ENCODE results near the gene BRIP1.

Gene BRIP1

GRCh38 chr17:61757168-61757567, 106.2 kb downstream of the BRIP1 start:
- DNase-seq (ENCODE audit: low read depth): no peak

- DNase-seq (ENCODE audit: low read depth): no peak
These were observed 106.8 kb downstream of the BRIP1 start for GRCh38 chr17:61756561-61756960.

- no peak for DNase-seq (ENCODE audit: low read depth)
These were observed 107.7 kb downstream of the BRIP1 start for GRCh38 chr17:61755668-61756067.

DNA sequence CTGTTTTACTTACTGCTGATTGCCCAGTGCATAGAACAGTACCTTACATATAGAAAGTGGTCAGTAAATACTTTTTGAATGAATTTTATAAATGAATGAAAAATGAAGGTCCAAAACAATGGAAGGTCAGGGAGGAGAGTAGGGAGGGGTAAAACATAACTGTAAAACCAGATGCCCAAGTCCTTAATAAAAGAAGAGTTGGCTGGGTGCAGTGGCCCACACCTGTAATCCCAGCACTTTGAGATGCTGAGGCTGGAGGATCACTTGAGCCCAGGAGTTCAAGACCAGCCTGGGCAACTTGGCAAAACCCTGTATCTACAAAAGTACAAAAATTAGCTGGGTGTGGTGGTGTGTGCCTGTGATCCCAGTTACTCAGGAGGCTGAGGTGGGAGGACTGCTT, 108.2 kb downstream of the BRIP1 start:
- DNase-seq (ENCODE audit: low read depth): no peak

DNA sequence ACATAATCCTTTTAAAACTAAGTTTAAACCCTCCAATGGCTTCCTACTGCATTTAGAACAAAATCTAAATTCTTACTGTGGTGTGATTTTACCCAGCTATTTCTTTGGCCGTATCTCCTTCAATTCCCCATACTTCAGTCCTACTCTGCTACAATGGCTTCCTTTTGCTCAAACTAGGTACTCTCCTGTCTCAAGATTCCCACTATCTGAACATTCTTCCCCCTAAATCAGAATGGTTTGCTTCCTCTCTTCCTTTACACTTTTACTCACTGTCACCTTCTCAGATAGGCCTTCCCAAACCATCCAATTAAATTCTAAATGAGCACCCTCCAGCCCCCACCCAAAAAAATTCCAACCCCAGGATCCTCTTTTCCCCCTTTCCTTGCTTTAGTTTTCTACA, 109.2 kb downstream of the BRIP1 start:
- DNase-seq (ENCODE audit: low read depth): no peak

GRCh38 chr17:61753696-61754095, 109.6 kb downstream of the BRIP1 start:
- DNase-seq (ENCODE audit: low read depth): no peak

DNA sequence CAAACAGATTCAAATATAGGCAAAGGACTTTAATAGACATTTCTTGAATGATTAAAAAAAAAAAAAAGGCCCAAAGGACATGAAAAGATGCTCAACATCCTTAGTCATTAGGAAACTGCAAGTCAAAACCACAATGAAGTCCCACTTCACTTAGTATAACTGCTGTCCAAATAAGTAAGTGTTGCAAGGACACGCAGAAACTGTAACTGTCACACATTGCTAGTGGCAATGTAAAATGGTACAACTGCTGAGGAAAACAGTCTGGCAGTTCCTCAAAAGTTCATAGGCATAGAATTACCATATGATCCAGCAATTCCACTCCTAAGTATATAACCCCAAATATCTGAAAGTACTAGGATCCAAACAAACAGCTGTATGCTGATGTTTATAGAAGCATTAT, 112.7 kb downstream of the BRIP1 start:
- no peak for DNase-seq (ENCODE audit: low read depth)

DNA sequence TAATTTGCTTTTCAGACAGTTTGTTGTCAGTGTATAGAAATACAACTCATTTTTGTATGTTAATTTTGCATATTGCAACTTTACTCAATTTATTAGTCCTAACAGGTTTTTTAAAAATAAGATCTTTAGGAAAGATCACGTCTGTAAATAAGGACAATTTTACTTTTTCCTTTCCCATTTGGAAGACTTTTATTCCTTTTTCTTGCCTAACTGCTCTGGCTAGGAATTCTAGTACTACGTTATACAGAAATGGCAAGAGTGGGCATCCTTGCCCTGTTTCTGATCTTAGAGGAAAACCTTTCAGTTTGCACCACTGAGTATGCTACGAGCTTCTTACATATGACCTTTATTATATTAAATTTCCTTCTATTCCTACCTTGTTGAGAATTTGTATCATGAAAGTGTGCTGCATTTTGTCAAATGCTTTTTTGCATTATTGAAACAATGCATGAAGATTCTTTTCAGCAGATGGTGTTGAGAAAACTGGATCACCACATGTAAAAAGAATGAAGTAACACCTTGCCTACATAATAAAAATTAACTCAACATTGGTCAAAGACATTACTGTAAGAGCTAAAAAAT, 113.4 kb downstream of the BRIP1 start:
- no peak for DNase-seq (ENCODE audit: low read depth)

DNA sequence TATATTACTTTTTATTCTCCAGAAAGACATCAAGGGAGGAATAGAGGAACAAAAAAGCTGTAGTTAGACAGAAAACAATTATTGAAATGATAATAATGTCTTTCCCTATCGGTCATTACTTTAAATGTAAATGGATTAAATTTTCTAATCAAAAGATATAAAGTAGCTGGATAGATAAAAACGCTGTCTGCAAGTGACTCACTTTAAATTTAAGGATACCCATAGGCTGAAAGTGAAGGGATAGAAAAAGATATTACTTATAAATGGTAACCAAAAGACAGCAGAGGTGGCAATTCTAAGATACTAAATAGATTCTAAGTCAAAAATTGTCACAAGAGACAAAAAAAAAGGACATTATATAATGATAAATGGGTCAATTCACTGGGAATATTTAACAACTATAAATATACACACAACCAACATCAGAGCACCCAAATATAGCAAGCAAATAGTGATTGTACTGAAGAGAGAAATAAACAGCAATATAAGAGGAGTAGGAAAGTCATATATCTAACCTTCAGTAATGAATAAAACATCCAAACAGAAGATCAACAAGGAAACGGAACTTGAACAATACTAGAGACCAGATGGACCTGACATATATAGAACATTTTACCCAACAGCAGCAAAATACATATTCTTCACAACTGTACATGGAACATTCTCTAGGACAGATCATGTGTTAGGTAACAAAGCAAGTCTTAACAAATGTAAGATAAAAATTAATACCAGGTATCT, 116.9 kb downstream of the BRIP1 start:
- DNase-seq (ENCODE audit: low read depth): no peak

DNA sequence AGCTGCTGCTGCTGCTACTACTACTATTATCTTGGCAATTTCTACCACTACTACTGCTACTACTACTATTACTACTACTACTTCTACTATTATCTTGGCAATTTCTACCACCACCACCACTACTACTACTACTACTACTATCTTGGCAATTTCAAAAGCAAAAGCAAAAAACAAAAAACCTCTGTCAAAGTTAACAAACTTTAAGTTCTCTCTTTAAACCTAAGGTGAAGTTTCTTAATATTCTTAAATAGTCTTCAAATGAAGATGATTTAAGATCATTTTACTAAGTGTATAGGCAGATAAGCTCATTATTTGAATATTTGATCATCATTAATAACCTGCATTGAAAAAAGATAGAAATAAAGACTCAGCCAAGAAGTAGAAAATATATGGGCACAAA, 118.5 kb downstream of the BRIP1 start:
- DNase-seq (ENCODE audit: low read depth): no peak

DNA sequence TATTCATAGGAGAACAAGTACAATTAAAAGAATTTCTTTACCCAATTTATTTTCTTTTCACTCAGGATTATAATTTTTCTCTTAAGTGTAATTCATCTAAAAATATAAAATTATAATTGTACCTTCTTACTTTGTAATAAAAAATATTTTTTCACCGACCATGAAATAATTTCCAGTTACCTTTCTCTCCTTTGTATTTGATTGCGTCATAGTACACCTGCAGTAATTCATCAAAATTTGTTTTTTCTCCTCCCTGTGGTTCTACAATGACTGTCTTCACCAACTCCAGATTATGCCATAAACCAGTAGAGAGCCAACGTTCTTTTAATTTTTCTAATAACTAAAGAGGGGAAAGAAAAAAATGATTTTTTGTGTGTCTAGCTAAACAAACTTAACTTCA, 119.1 kb downstream of the BRIP1 start:
- no peak for DNase-seq (ENCODE audit: low read depth)

GRCh38 chr17:61743766-61744165, 119.6 kb downstream of the BRIP1 start:
- DNase-seq (ENCODE audit: low read depth): no peak

GRCh38 chr17:61739002-61739401, 124.3 kb downstream of the BRIP1 start:
- DNase-seq (ENCODE audit: low read depth): no peak

DNA sequence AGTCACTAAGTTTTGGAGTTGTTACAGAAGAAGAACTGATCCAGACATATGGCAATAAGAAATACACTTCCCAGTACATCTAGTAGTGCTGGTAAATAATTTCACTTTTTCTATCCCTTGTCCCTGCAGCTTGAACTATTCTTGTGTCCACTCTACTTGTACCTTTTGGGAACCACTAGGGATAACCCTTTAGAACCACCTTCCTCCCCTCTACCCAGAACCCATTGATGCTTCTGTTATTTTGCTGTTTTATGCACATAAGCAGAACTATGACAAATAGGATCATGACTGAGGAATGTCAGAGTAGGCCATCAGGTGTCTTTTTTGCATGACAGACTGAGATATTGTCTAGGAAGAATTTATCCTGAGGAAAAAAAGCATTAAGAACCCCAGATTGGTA, 125.1 kb downstream of the BRIP1 start:
- DNase-seq (ENCODE audit: low read depth): no peak

DNA sequence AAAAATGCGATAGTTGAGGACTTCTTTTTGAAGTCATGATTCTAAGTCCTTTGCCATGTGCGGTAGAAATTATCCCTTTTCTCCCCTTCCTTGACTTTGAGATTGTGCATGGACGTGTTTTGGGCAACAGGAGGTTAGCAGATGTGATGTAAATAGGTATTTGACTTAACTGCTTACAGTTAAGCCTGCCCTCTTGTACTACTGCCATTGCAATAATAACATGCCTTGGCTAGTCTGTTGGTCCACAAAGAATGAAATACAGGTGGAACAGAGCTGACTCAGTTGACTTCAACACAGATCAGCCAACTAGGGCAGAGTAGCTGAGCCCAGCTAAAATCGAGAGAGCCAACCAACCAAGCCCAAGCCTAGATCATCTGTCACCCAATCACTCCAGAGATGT, 125.5 kb downstream of the BRIP1 start:
- DNase-seq (ENCODE audit: low read depth): no peak

DNA sequence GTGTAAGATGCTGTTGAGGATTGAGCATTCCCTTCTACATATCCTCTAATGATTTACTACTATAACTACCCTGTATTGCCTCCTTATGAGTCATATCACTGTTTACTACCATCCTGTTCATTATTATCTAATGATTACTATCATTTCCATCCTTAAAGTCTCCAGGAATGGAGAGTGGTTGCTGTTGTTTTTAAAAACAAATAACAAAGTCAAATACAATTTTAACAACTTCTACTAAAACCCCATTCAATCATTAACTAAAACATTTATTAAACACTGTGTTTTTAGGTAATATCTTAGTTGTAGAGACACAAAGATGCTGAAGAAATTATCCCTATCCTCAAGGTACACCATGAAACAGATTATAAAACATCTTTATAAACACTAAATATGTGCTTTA, 126.9 kb downstream of the BRIP1 start:
- no peak for DNase-seq (ENCODE audit: low read depth)

- no peak for DNase-seq (ENCODE audit: low read depth)
These were observed 127.5 kb downstream of the BRIP1 start for GRCh38 chr17:61735807-61736206.

- no peak for DNase-seq (ENCODE audit: low read depth)
These were observed 128.9 kb downstream of the BRIP1 start for GRCh38 chr17:61734466-61734865.

DNA sequence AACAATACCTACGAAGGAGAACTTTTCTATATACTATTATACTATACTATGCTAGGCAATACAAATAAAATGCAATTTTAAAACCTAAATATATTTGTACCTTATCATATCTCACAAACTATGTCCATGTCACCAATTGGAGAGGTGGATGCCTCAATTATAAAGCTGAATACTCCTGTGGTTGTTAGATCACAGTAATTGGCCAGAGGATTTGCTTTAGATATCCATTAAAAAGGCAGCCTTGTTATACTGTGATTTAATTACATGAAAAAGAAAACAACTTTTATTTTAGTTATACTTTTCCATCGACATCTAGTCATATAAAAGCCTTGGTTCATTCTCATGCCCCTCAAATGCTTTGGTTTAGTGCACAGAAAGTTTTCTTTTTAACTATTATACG, 129.3 kb downstream of the BRIP1 start:
- no peak for DNase-seq (ENCODE audit: low read depth)

GRCh38 chr17:61733021-61733420, 130.3 kb downstream of the BRIP1 start:
- DNase-seq (ENCODE audit: low read depth): no peak

DNA sequence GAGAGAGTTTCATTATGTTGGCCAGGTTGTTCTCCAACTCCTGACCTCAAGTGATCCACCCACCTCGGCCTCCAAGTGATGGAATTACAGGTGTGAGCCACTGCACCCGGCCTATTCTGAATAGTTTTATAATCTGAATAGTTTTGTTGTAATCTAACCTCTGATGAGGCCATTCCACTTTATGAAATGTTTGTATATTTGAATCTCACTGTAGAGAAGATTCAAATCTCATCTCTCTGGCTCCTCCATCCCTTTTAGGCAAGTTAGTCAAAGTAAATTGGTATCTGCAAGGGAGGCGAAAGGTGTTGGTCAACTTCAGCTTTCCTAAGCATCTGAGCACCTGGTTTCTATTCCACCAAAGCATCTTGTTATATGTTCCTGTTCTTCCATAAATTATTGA, 131.2 kb downstream of the BRIP1 start:
- DNase-seq (ENCODE audit: low read depth): no peak

DNA sequence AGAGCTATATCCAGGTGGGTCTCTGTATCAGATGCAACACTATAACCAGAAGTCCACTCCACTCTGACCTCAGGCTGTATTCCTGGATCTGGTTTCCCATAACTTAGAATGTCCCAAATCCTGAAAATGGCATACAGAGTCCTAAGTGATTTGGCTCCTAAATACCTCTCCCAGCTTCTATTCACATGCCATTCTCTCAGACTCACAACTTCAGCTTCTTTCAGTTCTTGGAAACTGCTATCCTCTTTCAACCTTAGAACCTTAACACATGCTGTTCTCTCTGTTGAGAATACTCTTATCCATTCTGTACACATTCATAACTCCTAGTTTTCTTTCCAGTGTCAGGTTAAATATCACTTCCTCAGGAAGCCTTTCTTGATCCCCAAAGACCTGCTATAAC, 132.0 kb downstream of the BRIP1 start:
- DNase-seq (ENCODE audit: low read depth): no peak

GRCh38 chr17:61729690-61730268, 133.5 kb downstream of the BRIP1 start:
- no peak for DNase-seq (ENCODE audit: low read depth)

- no peak for DNase-seq (ENCODE audit: low read depth)
These were observed 135.0 kb downstream of the BRIP1 start for GRCh38 chr17:61728297-61728836.
